CD14-positive monocyte (primary cell): ENCODE measurements around the gene XPO6. TPM values are rescaled to one million over a fixed set of nuclear protein-coding genes. Genes with fewer than 3 reads are reported as not detected.

Experiments
- DNase-seq, 3 donors: peaks; one replicate each; pipeline ENCODE4 v3.0.0-alpha.2; 2011 to 2022
- H2AFZ ChIP-seq: 2 replicates; pipeline ENCODE4 v1.6.0; 2012; ENCODE audit warnings: mild to moderate bottlenecking, low read depth, low read length, inconsistent platforms; ENCODE audit not compliant: insufficient read depth, poor library complexity, severe bottlenecking
- H3K27ac ChIP-seq, 2 donors: 1 replicate in 1 of 2; 2 replicates in 1 of 2; pipeline ENCODE4 v1.5.1; 2012 to 2013; ENCODE audit warnings: low read length in 2 of 2, control low read depth in 1 of 2, inconsistent platforms in 1 of 2, low read depth in 1 of 2, mild to moderate bottlenecking in 1 of 2
- H3K27me3 ChIP-seq, 2 donors: one replicate each; pipeline versions ENCODE4 v1.6.0 to v1.6.1; 2011 to 2013; ENCODE audit warnings: low read length in 2 of 2; ENCODE audit not compliant: control insufficient read depth in 2 of 2, insufficient read depth in 2 of 2
- H3K36me3 ChIP-seq, 2 donors: replicated peaks in 1 of 2; 1 replicate in 1 of 2; 2 replicates in 1 of 2; pipeline versions ENCODE4 v1.5.1 to v1.6.1; 2012 to 2013; ENCODE audit warnings: low read length in 2 of 2, control low read depth in 1 of 2, inconsistent platforms in 1 of 2, mild to moderate bottlenecking in 1 of 2; ENCODE audit not compliant: insufficient read depth in 2 of 2, control insufficient read depth in 1 of 2
- H3K4me1 ChIP-seq, 2 donors: 1 replicate in 1 of 2; 2 replicates in 1 of 2; pipeline versions ENCODE4 v1.5.1 to v1.6.1; 2012 to 2013; ENCODE audit warnings: low read length in 2 of 2, control low read depth in 1 of 2, inconsistent platforms in 1 of 2, mild to moderate bottlenecking in 1 of 2, moderate library complexity in 1 of 2; ENCODE audit not compliant: insufficient read depth in 2 of 2, control insufficient read depth in 1 of 2
- H3K4me2 ChIP-seq: replicated peaks from 2 replicates; pipeline ENCODE3; 2012; ENCODE audit warnings: low read length, moderate library complexity, mild to moderate bottlenecking; ENCODE audit not compliant: poor library complexity, severe bottlenecking; ENCODE audit errors: extremely low read depth
- H3K4me3 ChIP-seq, 3 experiments: fragments of 200-600 bp in 1 of 3; sonication (generic) in 1 of 3; replicated peaks in 1 of 3; 1 replicate in 2 of 3; 2 replicates in 1 of 3; pipeline ENCODE4 v1.5.1; 2011 to 2013; ENCODE audit warnings: low read length in 3 of 3, mild to moderate bottlenecking in 3 of 3, control low read depth in 2 of 3, low read depth in 2 of 3, inconsistent platforms in 1 of 3, moderate library complexity in 1 of 3
- H3K79me2 ChIP-seq: 2 replicates; pipeline ENCODE4 v1.6.0; 2012; ENCODE audit warnings: mild to moderate bottlenecking, control low read depth, inconsistent platforms, low read length, moderate library complexity; ENCODE audit not compliant: insufficient read depth
- H3K9ac ChIP-seq: 2 replicates; pipeline ENCODE4 v1.6.0; 2017; ENCODE audit warnings: low read length, mild to moderate bottlenecking; ENCODE audit not compliant: insufficient read depth, poor library complexity, severe bottlenecking
- H3K9me3 ChIP-seq, 2 donors: replicated peaks in 1 of 2; 1 replicate in 1 of 2; 2 replicates in 1 of 2; pipeline versions ENCODE4 v1.5.1 to v1.6.1; 2012 to 2013; ENCODE audit warnings: low read length in 2 of 2, control low read depth in 1 of 2; ENCODE audit not compliant: control insufficient read depth in 1 of 2, insufficient read depth in 1 of 2
- H4K20me1 ChIP-seq: 2 replicates; pipeline ENCODE4 v1.6.0; 2012; ENCODE audit warnings: mild to moderate bottlenecking, low read length, control low read depth, moderate library complexity; ENCODE audit not compliant: insufficient read depth
- H3K27ac Mint-ChIP-seq, 7 donors: one replicate each; pipeline ENCODE4 v1.8.0; 2020; ENCODE audit warnings: mild to moderate bottlenecking in 7 of 7, mixed read lengths in 7 of 7, moderate library complexity in 6 of 7, inconsistent platforms in 2 of 7
- H3K27me3 Mint-ChIP-seq, 3 donors: one replicate each; pipeline ENCODE4 v1.8.0; 2021 to 2022; ENCODE audit warnings: low read depth in 3 of 3, mild to moderate bottlenecking in 3 of 3, mixed read lengths in 3 of 3, moderate library complexity in 3 of 3, inconsistent platforms in 1 of 3
- H3K36me3 Mint-ChIP-seq, 2 donors: one replicate each; pipeline ENCODE4 v1.8.0; 2020; ENCODE audit warnings: mixed read lengths in 2 of 2, inconsistent platforms in 1 of 2, mild to moderate bottlenecking in 1 of 2
- H3K4me1 Mint-ChIP-seq: one replicate; pipeline ENCODE4 v1.8.0; 2020; ENCODE audit warnings: mild to moderate bottlenecking, mixed read lengths
- H3K4me3 Mint-ChIP-seq, 2 donors: one replicate each; pipeline ENCODE4 v1.8.0; 2020; ENCODE audit warnings: mild to moderate bottlenecking in 2 of 2, mixed read lengths in 2 of 2, moderate library complexity in 1 of 2
- H3K9me3 Mint-ChIP-seq, 7 donors: one replicate each; pipeline ENCODE4 v1.8.0; 2020 to 2022; ENCODE audit warnings: mixed read lengths in 7 of 7, mild to moderate bottlenecking in 6 of 7, moderate library complexity in 6 of 7, inconsistent platforms in 2 of 7
- WGBS: methylation state at CpG from one replicate; pipeline ENCODE4 v1.1.5; 2013; ENCODE audit warnings: missing lambda C conversion rate; ENCODE audit not compliant: insufficient coverage; 5-methylcytosine and 5-hydroxymethylcytosine counted together
- intact Hi-C, 2 donors: fragments of 100-400 bp; cut with micrococcal nuclease; formaldehyde crosslinking; loops; one replicate each; pipeline versions ENCODE4 v1.15.0 to v1.15.1; 2023
- polyA plus RNA-seq, 3 donors: library from polyadenylated mRNA; depleted of rRNA in 1 of 3; unstranded in 2 of 3; stranded (reverse) in 1 of 3; fragments of 300-500 nt in 2 of 3; fragments of >200 nt in 1 of 3; fragmentation: Illumina TruSeq in 2 of 3; gene quantifications; 1 replicate in 2 of 3; 2 replicates in 1 of 3; pipeline ENCODE4 v1.2.3, GENCODE V29; 2012 to 2021
- TF ChIP-seq, protein P1 (sequence below): fragments of 200-600 bp; IDR thresholded peaks from one replicate; pipeline ENCODE4 v1.8.0; 2022; ENCODE audit warnings: antibody characterized with exemption, mild to moderate bottlenecking

The XPO6 gene
- polyA plus RNA-seq, 3 donors = 35.7 to 166 (median 38.3) TPM

DNA sequence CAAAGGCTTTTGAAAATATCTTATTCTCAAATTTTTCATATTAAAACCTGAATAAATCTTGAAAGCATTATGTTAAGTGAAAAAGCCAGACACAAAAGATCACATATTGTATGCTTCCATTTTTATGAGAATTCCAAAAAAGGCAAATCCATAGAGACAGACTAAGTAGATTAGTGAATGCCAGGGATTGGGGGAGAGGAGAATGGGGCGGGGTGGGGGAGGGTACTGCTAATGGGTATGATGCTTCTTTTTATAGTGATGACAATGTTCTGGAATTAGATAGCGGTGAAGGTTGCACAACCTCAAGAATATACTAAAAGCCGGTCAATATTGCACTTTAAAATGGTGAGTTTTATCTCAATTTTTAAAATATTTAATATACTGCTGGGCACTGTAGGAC is 44.0 kb downstream of the XPO6 start:
- Mint-ChIP-seq H3K4me1 (peaks cover 50% of the 10 kb centered on the region), H3K27me3 (peaks cover 0 to 1% (median 0%) of the 10 kb centered on the region in 3 donors), H3K36me3 (peaks cover 59 to 61% of the 10 kb centered on the region in 2 donors), H3K9me3 (no peaks in the 10 kb centered on the region), H3K4me3 (no peak overlapping the region), H3K27ac (no peak overlapping the region)
- Histone ChIP-seq H3K36me3 (peaks cover 36 to 62% of the 10 kb centered on the region in 2 donors), H3K9me3 (no peaks in the 10 kb centered on the region), H3K9ac (no peak overlapping the region), H3K27ac (peak overlapping the region in 1 of 2 donors; percentile 89), H3K27me3 (no peaks in the 10 kb centered on the region), H3K4me1 (peaks cover 41 to 45% of the 10 kb centered on the region in 2 donors), H4K20me1 (peaks cover 8% of the 10 kb centered on the region), H3K4me2 (no peak overlapping the region), H3K79me2 (peaks cover 40% of the 10 kb centered on the region), H3K4me3 (no peak overlapping the region), H2AFZ (no peak overlapping the region)
- intact Hi-C loops = no loop called here
- TF ChIP-seq, protein P1, sequence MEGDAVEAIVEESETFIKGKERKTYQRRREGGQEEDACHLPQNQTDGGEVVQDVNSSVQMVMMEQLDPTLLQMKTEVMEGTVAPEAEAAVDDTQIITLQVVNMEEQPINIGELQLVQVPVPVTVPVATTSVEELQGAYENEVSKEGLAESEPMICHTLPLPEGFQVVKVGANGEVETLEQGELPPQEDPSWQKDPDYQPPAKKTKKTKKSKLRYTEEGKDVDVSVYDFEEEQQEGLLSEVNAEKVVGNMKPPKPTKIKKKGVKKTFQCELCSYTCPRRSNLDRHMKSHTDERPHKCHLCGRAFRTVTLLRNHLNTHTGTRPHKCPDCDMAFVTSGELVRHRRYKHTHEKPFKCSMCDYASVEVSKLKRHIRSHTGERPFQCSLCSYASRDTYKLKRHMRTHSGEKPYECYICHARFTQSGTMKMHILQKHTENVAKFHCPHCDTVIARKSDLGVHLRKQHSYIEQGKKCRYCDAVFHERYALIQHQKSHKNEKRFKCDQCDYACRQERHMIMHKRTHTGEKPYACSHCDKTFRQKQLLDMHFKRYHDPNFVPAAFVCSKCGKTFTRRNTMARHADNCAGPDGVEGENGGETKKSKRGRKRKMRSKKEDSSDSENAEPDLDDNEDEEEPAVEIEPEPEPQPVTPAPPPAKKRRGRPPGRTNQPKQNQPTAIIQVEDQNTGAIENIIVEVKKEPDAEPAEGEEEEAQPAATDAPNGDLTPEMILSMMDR = no peak
- DNase-seq = no peak
- no CpG with 5 or more reads among the region's 3 CpGs for WGBS

DNA sequence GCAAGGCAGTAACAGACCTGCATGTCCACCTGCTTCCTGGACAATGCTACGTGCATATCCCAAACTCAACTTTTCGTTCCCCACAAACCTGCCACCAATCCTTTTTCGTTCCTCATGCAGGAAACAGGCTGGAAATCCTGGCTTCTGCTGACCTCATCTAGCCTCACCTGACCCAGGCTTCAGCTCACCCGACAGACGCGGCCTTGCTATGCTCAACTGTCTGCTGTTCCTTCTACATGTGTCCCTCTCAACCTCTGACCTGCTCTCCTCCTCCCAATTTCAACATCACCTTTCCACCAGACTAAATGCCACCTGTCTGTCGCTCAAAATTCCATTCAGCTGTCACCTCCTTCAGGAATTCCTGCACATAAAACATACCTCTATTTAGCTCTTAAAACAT is 44.5 kb downstream of the XPO6 start:
- H3K27ac Mint-ChIP-seq = peak overlapping the region; percentile 21 to 94 (median 84)
- 97% methylated on average over 7 of the region's 7 CpGs for WGBS
- intact Hi-C loops = no loop called here
- H3K4me1 ChIP-seq = peaks cover 46 to 51% of the 10 kb centered on the region in 2 donors
- no peak overlapping the region for H3K4me3 ChIP-seq
- peak overlapping the region in 1 of 2 donors; percentile 89 for H3K27ac ChIP-seq
- H3K9ac ChIP-seq = no peak overlapping the region
- no peak overlapping the region for H2AFZ ChIP-seq
- no peak overlapping the region for H3K4me3 Mint-ChIP-seq
- peaks cover 0 to 1% (median 0%) of the 10 kb centered on the region in 3 donors for H3K27me3 Mint-ChIP-seq
- H3K36me3 ChIP-seq = peaks cover 31 to 57% of the 10 kb centered on the region in 2 donors
- DNase-seq = no peak
- H3K27me3 ChIP-seq = no peaks in the 10 kb centered on the region
- TF ChIP-seq, protein P1 = no peak
- H4K20me1 ChIP-seq = peaks cover 8% of the 10 kb centered on the region
- H3K4me1 Mint-ChIP-seq = peaks cover 55% of the 10 kb centered on the region
- H3K9me3 Mint-ChIP-seq = no peaks in the 10 kb centered on the region
- H3K36me3 Mint-ChIP-seq = peaks cover 55 to 59% of the 10 kb centered on the region in 2 donors
- H3K9me3 ChIP-seq = no peaks in the 10 kb centered on the region
- no peak overlapping the region for H3K4me2 ChIP-seq
- H3K79me2 ChIP-seq = peaks cover 45% of the 10 kb centered on the region
